GM12891 (cell line): ENCODE measurements around the gene COMP.

ENCODE experiments used
- PAX5 ChIP-seq: IDR thresholded peaks from 2 replicates; pipeline ENCODE4 v1.6.1; 2011; ENCODE audit warnings: low read length, moderate library complexity, mild to moderate bottlenecking; ENCODE audit not compliant: insufficient read depth, severe bottlenecking
- POLR2A ChIP-seq: IDR thresholded peaks from 2 replicates; pipeline ENCODE4 v1.6.1; 2011; ENCODE audit warnings: low read depth, low read length, control low read depth
- POLR2AphosphoS5 ChIP-seq: IDR thresholded peaks from 2 replicates; pipeline ENCODE4 v1.6.1; 2011; ENCODE audit warnings: low read depth, low read length, control low read depth

- TF ChIP-seq POLR2A (no peak), POLR2AphosphoS5 (no peak), PAX5 (no peak)
These were observed 43.5 kb upstream of the COMP start for GRCh38 chr19:18834644-18834984.
